Endothelial cell (in vitro differentiated cells): ENCODE results near the gene GNA14. TPM values are rescaled to one million over a fixed set of nuclear protein-coding genes. Genes with fewer than 3 reads are reported as not detected.

ENCODE experiments used
- DNase-seq: peaks from one replicate; pipeline ENCODE4 v3.0.0; 2021; ENCODE audit warnings: low spot score
- H3K27ac Mint-ChIP-seq: one replicate; pipeline ENCODE4 v1.8.0; 2021; ENCODE audit warnings: mixed read lengths, inconsistent platforms; ENCODE audit not compliant: unreplicated experiment
- H3K27me3 Mint-ChIP-seq: one replicate; pipeline ENCODE4 v1.8.0; 2021; ENCODE audit warnings: mild to moderate bottlenecking, moderate library complexity, mixed read lengths, inconsistent platforms; ENCODE audit not compliant: unreplicated experiment
- H3K36me3 Mint-ChIP-seq: one replicate; pipeline ENCODE4 v1.8.0; 2021; ENCODE audit warnings: mild to moderate bottlenecking, low read depth, mixed read lengths, inconsistent platforms; ENCODE audit not compliant: unreplicated experiment
- H3K4me1 Mint-ChIP-seq: one replicate; pipeline ENCODE4 v1.8.0; 2021; ENCODE audit warnings: mild to moderate bottlenecking, mixed read lengths, inconsistent platforms; ENCODE audit not compliant: unreplicated experiment
- H3K4me3 Mint-ChIP-seq: one replicate; pipeline ENCODE4 v1.8.0; 2021; ENCODE audit warnings: mild to moderate bottlenecking, mixed read lengths, inconsistent platforms; ENCODE audit not compliant: unreplicated experiment
- H3K9me3 Mint-ChIP-seq: one replicate; pipeline ENCODE4 v1.8.0; 2021; ENCODE audit warnings: mixed read lengths, inconsistent platforms; ENCODE audit not compliant: unreplicated experiment
- CTCF ChIP-seq: fragments of 200-600 bp; sonication (generic); IDR thresholded peaks from one replicate; pipeline ENCODE4 v1.5.0; 2021; ENCODE audit warnings: antibody characterized with exemption; ENCODE audit not compliant: unreplicated experiment
- total RNA-seq: library from RNA; stranded (reverse); fragmentation: NEBNext Ultra II Directional; extraction: Animal tissue kit (Norgen Biotek cat#: 25700); gene quantifications from one replicate; pipeline ENCODE4 v1.2.1, GENCODE V29; 2021; ENCODE audit not compliant: unreplicated experiment

Gene GNA14
- total RNA-seq, 1 donor from 2014 or later = 10.6 TPM

- Mint-ChIP-seq H3K27ac (no peak overlapping the region), H3K36me3 (peaks cover 3% of the 10 kb centered on the region), H3K4me3 (no peak overlapping the region), H3K27me3 (no peaks in the 10 kb centered on the region), H3K9me3 (no peaks in the 10 kb centered on the region), H3K4me1 (peaks cover 8% of the 10 kb centered on the region)
- TF ChIP-seq CTCF = no peak
- no peak for DNase-seq
Observed at GRCh38 chr9:77429928-77430327, 218.2 kb downstream of the GNA14 start.

- TF ChIP-seq CTCF = no peak
- DNase-seq = no peak
- Mint-ChIP-seq H3K9me3 (no peaks in the 10 kb centered on the region), H3K27ac (no peak overlapping the region), H3K4me3 (no peak overlapping the region), H3K4me1 (peaks cover 8% of the 10 kb centered on the region), H3K36me3 (peaks cover 9% of the 10 kb centered on the region), H3K27me3 (no peaks in the 10 kb centered on the region)
Observed at GRCh38 chr9:77427256-77427927, 220.7 kb downstream of the GNA14 start.

GRCh38 chr9:77426712-77427111 is 221.4 kb downstream of the GNA14 start:
- no peak for DNase-seq
- no peak overlapping the region for H3K27ac Mint-ChIP-seq

GRCh38 chr9:77424993-77425392 is 223.1 kb downstream of the GNA14 start:
- Mint-ChIP-seq H3K27ac (no peak overlapping the region), H3K4me1 (no peaks in the 10 kb centered on the region), H3K9me3 (no peaks in the 10 kb centered on the region), H3K4me3 (peak overlapping the region; percentile 67), H3K36me3 (peaks cover 9% of the 10 kb centered on the region), H3K27me3 (no peaks in the 10 kb centered on the region)
- no peak for DNase-seq
- TF ChIP-seq CTCF = no peak

More at GRCh38 chr9:77426712-77427111, 221.4 kb downstream of the GNA14 start:
- Mint-ChIP-seq H3K4me1 (peaks cover 8% of the 10 kb centered on the region), H3K4me3 (no peak overlapping the region), H3K27me3 (no peaks in the 10 kb centered on the region), H3K36me3 (peaks cover 9% of the 10 kb centered on the region), H3K9me3 (no peaks in the 10 kb centered on the region)
- no peak for TF ChIP-seq CTCF

GRCh38 chr9:77423841-77424240 is 224.3 kb downstream of the GNA14 start:
- H3K9me3 Mint-ChIP-seq = no peaks in the 10 kb centered on the region
- peaks cover 9% of the 10 kb centered on the region for H3K36me3 Mint-ChIP-seq
- H3K27ac Mint-ChIP-seq = no peak overlapping the region
- no peaks in the 10 kb centered on the region for H3K27me3 Mint-ChIP-seq
- TF ChIP-seq CTCF = no peak
- DNase-seq = no peak
- no peaks in the 10 kb centered on the region for H3K4me1 Mint-ChIP-seq
- no peak overlapping the region for H3K4me3 Mint-ChIP-seq
